C4-2B (cell line): Measurements from ENCODE around the gene LTBR.

Experiments
- CTCF ChIP-seq: fragments of 450-650 bp; conservative IDR thresholded peaks from 2 replicates; pipeline ENCODE4 v1.5.1; 2017; ENCODE audit warnings: mild to moderate bottlenecking
- ZFX ChIP-seq: fragments of 450-650 bp; IDR thresholded peaks from 2 replicates; pipeline ENCODE4 v1.6.1; 2017

GRCh38 chr12:6416596-6416995 is 32.6 kb downstream of the LTBR start:
- TF ChIP-seq CTCF: no peak
- no peak for TF ChIP-seq ZFX
